ENCODE measurements around the gene CORO1C.

Gene CORO1C

DNA sequence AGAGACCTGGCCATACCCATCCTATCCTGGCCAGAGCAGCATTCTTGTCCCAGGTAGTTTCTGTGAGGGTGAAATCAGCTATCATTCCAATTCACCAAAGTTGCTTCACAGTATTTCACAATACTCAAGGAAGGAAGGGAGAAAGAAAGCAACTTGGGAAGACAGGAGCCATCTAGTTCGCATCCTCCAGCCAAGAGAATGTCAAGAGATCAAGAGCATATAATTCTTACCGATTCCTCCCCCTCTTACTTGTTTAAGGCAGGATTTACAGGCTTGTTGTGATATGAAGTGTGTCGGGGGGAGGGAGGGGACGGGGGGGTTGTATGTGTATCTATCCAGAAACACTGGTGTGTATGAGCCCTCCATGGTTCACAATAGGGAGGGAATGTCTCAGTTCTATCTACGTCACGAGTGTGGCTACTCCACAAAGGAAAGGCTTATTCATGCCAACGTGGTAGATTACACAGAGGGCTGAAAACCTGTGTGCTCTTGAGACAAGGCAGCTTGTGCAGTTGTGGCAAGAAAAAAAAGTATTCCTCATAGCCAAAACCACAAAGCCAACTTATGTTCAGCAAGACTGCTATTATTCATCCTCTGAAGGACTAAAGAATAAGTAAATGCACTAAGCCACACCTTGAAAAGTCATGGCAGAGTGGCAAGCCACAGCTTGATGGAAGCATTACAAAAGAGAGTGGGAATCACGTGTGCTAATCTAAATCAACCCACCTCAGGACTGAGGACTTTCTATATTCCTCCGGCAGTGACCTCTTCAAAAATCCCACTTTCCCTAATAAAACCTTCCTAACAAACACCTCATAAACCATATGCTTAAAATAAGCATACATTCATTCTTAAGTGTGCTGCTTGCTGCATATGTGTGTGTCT, 35.0 kb downstream of the CORO1C start:
- no peak for DNase-seq

DNA sequence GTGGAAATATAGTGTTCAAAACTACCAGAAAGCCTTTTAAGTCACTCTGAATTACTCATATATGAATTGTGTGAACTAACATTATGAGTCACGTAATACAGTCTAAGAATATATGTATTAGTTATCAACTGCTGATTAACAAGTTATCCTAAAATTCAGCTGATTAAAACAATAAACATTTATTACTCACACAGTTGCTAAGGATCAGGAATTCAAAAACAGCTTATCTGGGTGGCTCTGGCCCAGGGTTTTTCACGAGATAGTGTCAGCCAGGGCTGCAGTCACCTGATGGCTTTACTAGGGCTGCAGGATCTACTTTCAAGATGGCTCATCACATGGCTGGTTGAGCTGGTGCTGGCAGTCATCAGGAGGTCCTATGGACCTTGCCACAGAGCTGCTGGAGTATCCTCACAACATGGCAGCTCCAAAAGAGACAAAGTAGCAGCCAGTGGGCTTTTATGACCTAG, 36.5 kb downstream of the CORO1C start:
- DNase-seq: no peak

DNA sequence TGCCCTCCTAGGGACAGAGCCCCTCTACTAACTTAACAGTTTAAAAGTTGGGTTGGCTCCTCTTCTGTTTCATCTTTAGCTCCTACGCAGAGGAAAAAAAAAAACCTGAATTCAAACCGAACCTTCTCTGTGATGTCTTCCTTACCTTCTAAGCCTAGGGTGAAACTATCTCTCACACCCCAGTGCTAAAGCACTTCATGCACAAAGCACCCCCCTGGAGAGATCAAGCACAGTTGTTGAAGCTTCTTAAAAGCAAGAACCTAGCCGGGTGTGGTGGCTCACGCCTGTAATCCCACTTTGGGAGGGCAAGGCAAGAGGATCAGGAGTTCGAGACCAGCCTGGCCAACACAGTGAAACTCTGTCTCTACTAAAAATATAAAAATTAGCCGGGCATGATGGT, 37.6 kb downstream of the CORO1C start:
- DNase-seq: no peak

DNA sequence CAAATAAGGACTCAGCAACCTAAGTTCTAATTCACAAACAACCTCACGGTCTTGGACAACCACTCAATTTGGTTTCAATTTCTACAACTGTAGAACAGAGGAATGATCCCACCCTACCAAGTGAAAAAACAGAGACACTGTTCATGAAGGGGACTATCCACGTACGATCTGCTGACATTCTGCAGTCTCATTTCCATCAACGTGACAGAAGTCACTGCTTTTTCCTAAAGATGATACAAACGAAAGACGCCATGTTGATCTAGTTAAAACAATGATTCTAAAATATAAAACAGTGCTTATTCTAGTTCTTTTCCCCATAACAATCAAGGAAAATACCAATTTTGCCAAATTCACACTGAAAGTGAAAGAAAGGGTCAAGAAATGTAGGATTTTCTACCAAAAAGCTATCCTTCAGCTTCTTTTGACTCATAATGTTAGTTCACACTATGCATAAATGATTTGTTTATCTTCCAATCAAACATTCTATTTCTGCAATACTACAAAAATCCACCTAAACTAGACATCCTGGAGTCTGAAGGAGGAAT, 38.1 kb downstream of the CORO1C start:
- no peak for DNase-seq

DNA sequence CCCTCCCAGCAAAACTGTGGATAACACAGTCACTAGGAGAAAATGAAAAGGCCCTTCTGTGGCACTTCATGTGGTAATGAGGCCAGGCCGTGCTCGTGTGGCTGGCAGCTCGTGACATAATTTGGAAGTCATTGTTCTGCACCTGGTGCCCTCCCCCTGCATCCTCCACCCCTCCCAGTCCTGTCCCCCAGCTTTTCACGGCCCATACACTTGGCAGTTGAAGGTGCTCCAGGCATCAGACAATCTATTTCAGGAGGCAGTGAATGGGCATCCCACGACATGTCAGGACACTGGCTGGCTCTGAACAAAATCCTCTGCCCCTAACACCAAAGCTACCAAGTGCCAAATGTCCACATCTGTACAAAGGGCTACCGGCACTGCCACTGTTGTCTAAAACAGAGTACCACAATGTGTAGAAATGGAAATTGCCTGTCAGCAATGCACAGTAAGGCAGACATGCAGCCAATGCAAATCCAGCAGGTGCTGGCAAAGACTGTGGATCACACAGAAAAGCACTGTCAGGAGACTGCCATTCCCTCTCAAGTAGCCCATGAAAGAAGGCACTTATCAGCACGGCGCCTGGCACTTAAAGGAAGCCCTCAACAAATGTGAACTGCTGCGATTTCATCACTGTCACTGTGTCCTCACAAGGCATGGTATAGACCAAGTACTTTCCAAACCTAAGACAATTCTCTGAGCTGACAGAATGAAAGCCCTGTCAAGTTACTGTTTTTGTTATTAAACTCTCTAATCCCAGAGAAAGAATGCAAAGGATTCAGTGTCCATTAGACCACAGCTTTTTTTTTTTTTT, 39.1 kb downstream of the CORO1C start:
- peak; percentile 93 for DNase-seq

- peak; percentile 96 for DNase-seq
Measured at GRCh38 chr12:108691175-108691997, 39.9 kb downstream of the CORO1C start.

GRCh38 chr12:108690542-108691174, 40.7 kb downstream of the CORO1C start:
- no peak for DNase-seq

DNA sequence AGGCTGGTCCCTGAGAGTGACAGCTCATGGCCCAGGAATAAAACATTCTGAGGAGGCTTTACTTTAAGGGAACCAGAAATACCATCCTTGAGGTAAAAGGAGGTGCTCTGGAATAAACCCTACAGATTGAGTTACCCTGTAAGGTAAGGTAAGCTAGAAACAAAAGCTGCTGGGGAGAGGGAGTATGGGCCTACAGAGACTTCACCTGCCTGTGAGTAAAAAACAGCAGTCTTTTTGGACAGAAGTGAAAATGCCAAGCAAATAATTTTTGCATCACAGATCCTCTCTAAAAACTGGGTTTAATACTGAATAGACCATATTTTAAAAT, 41.2 kb downstream of the CORO1C start:
- DNase-seq: no peak

GRCh38 chr12:108689314-108690190, 41.8 kb downstream of the CORO1C start:
- no peak for DNase-seq

DNA sequence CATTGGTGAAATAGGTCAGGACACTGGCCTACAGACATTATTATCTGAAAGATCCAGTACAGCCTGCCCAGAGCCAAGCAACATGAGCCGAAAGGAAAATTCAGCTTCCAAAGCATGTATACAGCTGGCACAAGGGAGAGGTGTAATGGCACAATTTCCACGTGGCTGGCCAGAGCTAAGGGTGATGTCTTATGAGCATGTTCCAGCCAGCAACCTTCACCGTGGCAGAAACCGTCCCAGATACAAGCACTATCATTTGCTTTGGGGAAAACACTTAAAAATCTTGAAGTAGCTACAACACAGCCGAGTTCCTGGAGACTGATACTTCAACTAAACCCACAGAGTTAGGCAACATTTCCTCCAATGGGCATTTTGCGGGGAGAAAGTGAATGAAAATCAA, 44.5 kb downstream of the CORO1C start:
- no peak for DNase-seq

GRCh38 chr12:108685469-108686260, 45.7 kb downstream of the CORO1C start:
- DNase-seq: no peak

DNA sequence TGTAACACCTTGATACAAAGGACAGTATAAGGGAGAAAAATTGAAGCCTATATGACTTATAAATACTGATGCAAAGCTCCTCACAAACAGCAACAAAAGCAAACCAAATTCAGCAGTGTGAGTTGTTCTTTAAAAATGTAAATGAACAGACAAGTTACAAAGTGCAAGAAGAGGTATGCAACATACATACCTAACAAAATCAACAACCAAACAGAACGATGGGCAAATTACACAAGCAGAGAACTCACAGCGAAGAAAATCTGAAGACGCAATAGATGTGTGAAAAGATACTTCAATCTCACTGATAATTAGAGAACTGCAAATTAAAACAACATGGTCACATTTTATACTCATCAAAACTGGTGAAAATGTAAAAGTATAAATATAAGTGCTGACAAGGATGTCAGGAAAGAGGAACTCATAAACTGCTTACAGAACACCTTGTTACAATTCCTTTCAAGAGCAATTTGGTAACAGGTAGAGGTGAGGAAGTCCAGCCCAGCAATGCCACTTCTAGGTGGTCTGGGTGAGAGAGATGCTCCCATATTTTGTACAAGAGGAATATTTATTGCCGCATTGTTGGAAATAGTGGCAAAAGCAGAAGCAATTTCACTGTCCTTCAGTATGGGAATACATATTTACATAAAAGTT, 47.3 kb downstream of the CORO1C start:
- DNase-seq: no peak

GRCh38 chr12:108681317-108681716, 50.0 kb downstream of the CORO1C start:
- DNase-seq: no peak

- DNase-seq: no peak
Measured at GRCh38 chr12:108679106-108679681, 52.1 kb downstream of the CORO1C start.

DNA sequence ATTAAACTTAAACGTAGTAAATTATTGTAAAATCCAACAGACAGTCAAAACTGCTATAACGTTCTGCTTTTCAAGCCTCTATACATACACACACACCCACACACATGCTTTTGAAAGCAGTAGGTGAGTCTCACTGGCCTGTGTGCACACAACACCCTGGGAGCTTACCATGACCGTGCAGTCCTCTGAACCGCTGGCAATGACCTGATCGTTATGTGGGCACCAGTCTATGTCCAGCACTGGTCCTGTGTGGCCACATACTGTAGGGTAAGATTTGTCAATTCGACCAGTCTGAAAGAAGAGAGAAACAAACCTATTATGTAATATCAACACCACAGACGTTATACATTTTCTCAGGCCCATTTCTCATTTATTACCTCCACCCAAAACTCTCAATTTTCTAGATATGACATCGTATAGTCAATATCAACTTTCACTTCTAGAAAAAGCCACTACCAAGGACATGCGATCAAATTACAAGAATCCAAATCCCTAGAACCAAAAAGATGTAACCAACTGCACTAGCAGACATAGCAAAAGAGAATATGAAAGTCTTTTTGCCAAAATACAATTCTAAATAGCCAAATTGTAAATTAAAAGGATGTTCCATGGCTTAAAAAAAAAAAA, 53.1 kb downstream of the CORO1C start:
- DNase-seq: no peak

GRCh38 chr12:108677381-108677780, 53.9 kb downstream of the CORO1C start:
- no peak for DNase-seq

- no peak for DNase-seq
Measured at GRCh38 chr12:108676707-108677106, 54.6 kb downstream of the CORO1C start.

DNA sequence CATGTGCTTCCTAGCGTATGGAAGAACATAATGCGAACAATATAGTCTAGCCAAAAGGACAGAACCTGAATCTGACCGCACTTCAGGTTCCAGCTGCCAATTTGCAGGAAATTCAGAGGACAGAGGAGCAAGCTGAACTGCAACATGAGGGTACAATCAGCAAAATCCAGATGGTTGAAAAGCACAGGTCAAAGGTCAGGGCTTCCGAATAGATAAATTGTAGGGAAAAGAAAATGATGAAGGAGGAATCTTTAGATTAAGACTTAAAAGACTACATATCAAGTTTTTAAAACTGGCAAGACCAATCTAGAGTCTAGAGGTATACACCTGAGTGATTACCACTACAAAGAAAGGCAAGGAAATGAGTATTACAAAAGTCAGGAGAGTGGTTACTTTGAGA, 55.5 kb downstream of the CORO1C start:
- DNase-seq: no peak

GRCh38 chr12:108672054-108672453, 59.3 kb downstream of the CORO1C start:
- no peak for DNase-seq

Measured in NCI-H1105 (cell line).